ENCODE measurements around the gene RPL22.

GRCh38 chr1:6177681-6178380, 21.6 kb downstream of the RPL22 start:
- no peak for TF ChIP-seq CTCF (IDR thresholded peaks at IDR 0.05)
- TF ChIP-seq POLR2A (IDR thresholded peaks at IDR 0.05), result no peak

All from esophagus squamous epithelium (tissue), 4 donors.